ENCODE measurements around the gene SPATA9.

The SPATA9 gene

GRCh38 chr5:95682891-95683290 is at the start of gene SPATA9:
Gene SPATA9, minus strand, starts transcription at chr5:95682991. Its CDS starts 137 bp downstream, at chr5:95682854.
- in situ Hi-C loops (cut with HindIII; ENCODE audit: low sequenced_read_pairs) = no loop called here

- in situ Hi-C loops (cut with HindIII; ENCODE audit: low sequenced_read_pairs) = no loop called here
These were observed 49.1 kb upstream of the SPATA9 start for GRCh38 chr5:95731571-95732554.

- in situ Hi-C loops (cut with HindIII; ENCODE audit: low sequenced_read_pairs) = no loop called here
These were observed 48.2 kb upstream of the SPATA9 start, which contains the start of gene RHOBTB3 for GRCh38 chr5:95730730-95731570. Gene RHOBTB3, plus strand, starts transcription at chr5:95731336. Its CDS starts 347 bp downstream, at chr5:95731683.

- in situ Hi-C loops (cut with HindIII; ENCODE audit: low sequenced_read_pairs) = no loop called here
These were observed 47.4 kb upstream of the SPATA9 start for GRCh38 chr5:95730011-95730700.

GRCh38 chr5:95729115-95730010 is 46.6 kb upstream of the SPATA9 start:
- in situ Hi-C loops (cut with HindIII; ENCODE audit: low sequenced_read_pairs) = no loop called here

- in situ Hi-C loops (cut with HindIII; ENCODE audit: low sequenced_read_pairs) = no loop called here
These were observed 45.8 kb upstream of the SPATA9 start for GRCh38 chr5:95728494-95729114.

- in situ Hi-C loops (cut with HindIII; ENCODE audit: low sequenced_read_pairs) = no loop called here
These were observed 45.0 kb upstream of the SPATA9 start for GRCh38 chr5:95727764-95728191.

- in situ Hi-C loops (cut with HindIII; ENCODE audit: low sequenced_read_pairs) = no loop called here
These were observed 44.3 kb upstream of the SPATA9 start for GRCh38 chr5:95726811-95727763.

GRCh38 chr5:95725937-95726810 is 43.4 kb upstream of the SPATA9 start:
- in situ Hi-C loops (cut with HindIII; ENCODE audit: low sequenced_read_pairs) = no loop called here

- in situ Hi-C loops (cut with HindIII; ENCODE audit: low sequenced_read_pairs) = no loop called here
These were observed 42.5 kb upstream of the SPATA9 start for GRCh38 chr5:95725071-95725820.

- in situ Hi-C loops (cut with HindIII; ENCODE audit: low sequenced_read_pairs) = loop anchor here (5.0 kb wide), 2 partner anchors 48 to 56 kb away; no protein-coding TSS in a partner anchor
These were observed 41.0 kb upstream of the SPATA9 start for GRCh38 chr5:95723632-95724369.

GRCh38 chr5:95721582-95722295 is 38.9 kb upstream of the SPATA9 start:
- in situ Hi-C loops (cut with HindIII; ENCODE audit: low sequenced_read_pairs) = loop anchor here (5.0 kb wide), 2 partner anchors 51 to 54 kb away; no protein-coding TSS in a partner anchor

- in situ Hi-C loops (cut with HindIII; ENCODE audit: low sequenced_read_pairs) = loop anchor here (5.0 kb wide), 2 partner anchors 52 to 53 kb away; no protein-coding TSS in a partner anchor
These were observed 37.4 kb upstream of the SPATA9 start for GRCh38 chr5:95720094-95720786.

GRCh38 chr5:95718738-95719137 is 35.9 kb upstream of the SPATA9 start:
- in situ Hi-C loops (cut with HindIII; ENCODE audit: low sequenced_read_pairs) = no loop called here
